PC-9 (cell line): ENCODE measurements around the gene SHISA9.

Experiments used
- CTCF ChIP-seq: fragments of 200-600 bp; sonication (generic); conservative IDR thresholded peaks from 2 replicates; pipeline ENCODE4 v1.6.1; 2017; ENCODE audit warnings: mixed run types, antibody characterized with exemption, mild to moderate bottlenecking, moderate library complexity
- EZH2 ChIP-seq: fragments of 200-600 bp; sonication (generic); IDR thresholded peaks from 2 replicates; pipeline ENCODE4 v1.8.0; 2017; ENCODE audit warnings: antibody characterized with exemption, low read depth

GRCh38 chr16:12906765-12907516, 5.5 kb downstream of the SHISA9 start:
- TF ChIP-seq CTCF (no peak), EZH2 (no peak)
